Gastrocnemius medialis (tissue), 4 donors: ENCODE results near the gene SUMO3.

Experiments used
- POLR2A ChIP-seq, 2 donors: fragments of 450-650 bp; IDR thresholded peaks; one replicate each; pipeline ENCODE4 v1.6.1; 2017; ENCODE audit warnings: antibody characterized with exemption in 2 of 2, mild to moderate bottlenecking in 2 of 2, moderate library complexity in 2 of 2
- TF ChIP-seq, protein P1 (sequence below), 5 experiments: fragments of 450-650 bp in 3 of 5; fragments of 200-600 bp in 2 of 5; sonication (generic) in 2 of 5; IDR thresholded peaks in 4 of 5; conservative IDR thresholded peaks in 1 of 5; 1 replicate in 4 of 5; 2 replicates in 1 of 5; pipeline ENCODE4 v1.5.1; 2016 to 2019; ENCODE audit warnings: antibody characterized with exemption in 5 of 5, mild to moderate bottlenecking in 3 of 5, moderate library complexity in 3 of 5

GRCh38 chr21:44761011-44761729 lies 56.7 kb downstream of the SUMO3 start:
- TF ChIP-seq, protein P1, sequence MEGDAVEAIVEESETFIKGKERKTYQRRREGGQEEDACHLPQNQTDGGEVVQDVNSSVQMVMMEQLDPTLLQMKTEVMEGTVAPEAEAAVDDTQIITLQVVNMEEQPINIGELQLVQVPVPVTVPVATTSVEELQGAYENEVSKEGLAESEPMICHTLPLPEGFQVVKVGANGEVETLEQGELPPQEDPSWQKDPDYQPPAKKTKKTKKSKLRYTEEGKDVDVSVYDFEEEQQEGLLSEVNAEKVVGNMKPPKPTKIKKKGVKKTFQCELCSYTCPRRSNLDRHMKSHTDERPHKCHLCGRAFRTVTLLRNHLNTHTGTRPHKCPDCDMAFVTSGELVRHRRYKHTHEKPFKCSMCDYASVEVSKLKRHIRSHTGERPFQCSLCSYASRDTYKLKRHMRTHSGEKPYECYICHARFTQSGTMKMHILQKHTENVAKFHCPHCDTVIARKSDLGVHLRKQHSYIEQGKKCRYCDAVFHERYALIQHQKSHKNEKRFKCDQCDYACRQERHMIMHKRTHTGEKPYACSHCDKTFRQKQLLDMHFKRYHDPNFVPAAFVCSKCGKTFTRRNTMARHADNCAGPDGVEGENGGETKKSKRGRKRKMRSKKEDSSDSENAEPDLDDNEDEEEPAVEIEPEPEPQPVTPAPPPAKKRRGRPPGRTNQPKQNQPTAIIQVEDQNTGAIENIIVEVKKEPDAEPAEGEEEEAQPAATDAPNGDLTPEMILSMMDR (IDR thresholded peaks at IDR 0.05 in 4 of 5, conservative IDR thresholded peaks at IDR 0.05 in 1 of 5) = no peak
- no peak for TF ChIP-seq POLR2A (IDR thresholded peaks at IDR 0.05)
